Esophagus muscularis mucosa (tissue), 4 donors: Measurements from ENCODE around the gene PAK5. TPM values are rescaled to one million over a fixed set of nuclear protein-coding genes. Genes with fewer than 3 reads are reported as not detected.

Source experiments
- DNase-seq: peaks from one replicate; pipeline ENCODE4 v3.0.0-alpha.2; 2017; ENCODE audit errors: extremely low spot score
- H3K27ac ChIP-seq, 4 donors: fragments of 200-600 bp; sonication (generic); replicated peaks in 1 of 4; 1 replicate in 3 of 4; 2 replicates in 1 of 4; pipeline ENCODE4 v1.5.1; 2016 to 2019; ENCODE audit warnings: mild to moderate bottlenecking in 1 of 4
- H3K27me3 ChIP-seq, 4 donors: fragments of 200-600 bp; sonication (generic); one replicate each; pipeline versions ENCODE4 v1.5.1 to v1.6.0; 2016 to 2019
- H3K36me3 ChIP-seq, 4 donors: fragments of 200-600 bp; sonication (generic); one replicate each; pipeline ENCODE4 v1.5.1; 2016 to 2019
- H3K4me1 ChIP-seq, 4 donors: fragments of 200-600 bp; sonication (generic); one replicate each; pipeline ENCODE4 v1.5.1; 2016 to 2019
- H3K4me3 ChIP-seq, 4 donors: fragments of 200-600 bp; sonication (generic); 1 replicate in 2 of 4; 2 replicates in 2 of 4; pipeline ENCODE4 v1.5.1; 2016 to 2019; ENCODE audit warnings: mild to moderate bottlenecking in 4 of 4, moderate library complexity in 1 of 4
- H3K9me3 ChIP-seq, 4 donors: fragments of 200-600 bp; sonication (generic); 1 replicate in 3 of 4; 2 replicates in 1 of 4; pipeline ENCODE4 v1.5.1; 2016 to 2019
- EP300 ChIP-seq: sonication (generic); formaldehyde crosslinking; IDR thresholded peaks from one replicate; pipeline ENCODE4 v1.6.1; 2017; ENCODE audit warnings: antibody characterized with exemption
- POLR2A ChIP-seq: fragments of 450-650 bp; IDR thresholded peaks from one replicate; pipeline ENCODE4 v1.6.1; 2017; ENCODE audit warnings: antibody characterized with exemption, moderate library complexity, mild to moderate bottlenecking, low read depth
- POLR2AphosphoS5 ChIP-seq, 2 donors: sonication (generic); formaldehyde crosslinking; IDR thresholded peaks; one replicate each; pipeline ENCODE4 v1.6.1; 2017; ENCODE audit warnings: antibody characterized with exemption in 2 of 2
- WGBS: methylation state at CpG from one replicate; pipeline ENCODE4 v1.1.5; 2018; 5-methylcytosine and 5-hydroxymethylcytosine counted together
- intact Hi-C: fragments of 100-400 bp; cut with DNase I; formaldehyde crosslinking; loops from one replicate; pipeline ENCODE4 v1.15.1; 2023
- total RNA-seq, 4 donors: library from RNA; depleted of rRNA; stranded (reverse); fragments of >200 nt; gene quantifications; one replicate each; pipeline versions ENCODE4 v1.1.0 to v1.2.1, GENCODE V29; 2016
- TF ChIP-seq, protein P1 (sequence below), 3 experiments: fragments of 200-600 bp in 2 of 3; fragments of 450-650 bp in 1 of 3; sonication (generic) in 2 of 3; IDR thresholded peaks; one replicate each; pipeline ENCODE4 v1.5.1; 2017 to 2019; ENCODE audit warnings: antibody characterized with exemption in 3 of 3, mild to moderate bottlenecking in 2 of 3, moderate library complexity in 1 of 3

The PAK5 gene
- total RNA-seq, 4 donors from 2014 or later: 0.06 to 0.42 (median 0.20) TPM

DNA sequence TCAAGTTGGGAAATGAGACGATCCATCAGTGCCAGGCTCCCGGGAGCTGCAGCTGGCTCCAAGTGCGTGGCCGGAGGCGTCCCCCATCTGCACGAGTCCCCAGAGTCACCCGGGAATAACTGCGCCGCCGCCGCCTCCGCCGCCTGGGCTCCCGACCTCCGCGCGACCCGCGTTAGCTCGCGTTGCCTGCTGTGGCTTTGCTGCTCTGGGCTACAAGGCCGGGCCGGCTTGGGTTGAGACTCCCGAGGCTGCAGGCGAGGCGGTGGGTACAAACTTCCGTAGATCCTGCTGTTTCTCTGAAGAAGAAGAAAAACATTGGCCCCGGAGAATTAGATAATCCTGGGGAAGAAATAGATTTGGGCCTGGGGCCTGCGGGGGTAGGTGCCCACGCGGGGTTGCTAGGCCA is 331.9 kb downstream of the PAK5 start:
- no peak for DNase-seq
- TF ChIP-seq, protein P1, sequence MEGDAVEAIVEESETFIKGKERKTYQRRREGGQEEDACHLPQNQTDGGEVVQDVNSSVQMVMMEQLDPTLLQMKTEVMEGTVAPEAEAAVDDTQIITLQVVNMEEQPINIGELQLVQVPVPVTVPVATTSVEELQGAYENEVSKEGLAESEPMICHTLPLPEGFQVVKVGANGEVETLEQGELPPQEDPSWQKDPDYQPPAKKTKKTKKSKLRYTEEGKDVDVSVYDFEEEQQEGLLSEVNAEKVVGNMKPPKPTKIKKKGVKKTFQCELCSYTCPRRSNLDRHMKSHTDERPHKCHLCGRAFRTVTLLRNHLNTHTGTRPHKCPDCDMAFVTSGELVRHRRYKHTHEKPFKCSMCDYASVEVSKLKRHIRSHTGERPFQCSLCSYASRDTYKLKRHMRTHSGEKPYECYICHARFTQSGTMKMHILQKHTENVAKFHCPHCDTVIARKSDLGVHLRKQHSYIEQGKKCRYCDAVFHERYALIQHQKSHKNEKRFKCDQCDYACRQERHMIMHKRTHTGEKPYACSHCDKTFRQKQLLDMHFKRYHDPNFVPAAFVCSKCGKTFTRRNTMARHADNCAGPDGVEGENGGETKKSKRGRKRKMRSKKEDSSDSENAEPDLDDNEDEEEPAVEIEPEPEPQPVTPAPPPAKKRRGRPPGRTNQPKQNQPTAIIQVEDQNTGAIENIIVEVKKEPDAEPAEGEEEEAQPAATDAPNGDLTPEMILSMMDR (IDR thresholded peaks at IDR 0.05): no peak
- TF ChIP-seq POLR2AphosphoS5 (IDR thresholded peaks at IDR 0.05) (no peak), EP300 (no peak)
- Histone ChIP-seq H3K4me1 (peaks cover 4 to 30% (median 25%) of the 10 kb centered on the region in 4 donors), H3K36me3 (no peaks in the 10 kb centered on the region), H3K27ac (no peak overlapping the region), H3K4me3 (peak overlapping the region in 3 of 4 donors; percentile 10 to 22 (median 15)), H3K27me3 (peaks cover 0 to 70% (median 12%) of the 10 kb centered on the region in 4 donors), H3K9me3 (no peaks in the 10 kb centered on the region)
- intact Hi-C loops: no loop called here
- WGBS: 20% methylated on average over 17 of the region's 31 CpGs

DNA sequence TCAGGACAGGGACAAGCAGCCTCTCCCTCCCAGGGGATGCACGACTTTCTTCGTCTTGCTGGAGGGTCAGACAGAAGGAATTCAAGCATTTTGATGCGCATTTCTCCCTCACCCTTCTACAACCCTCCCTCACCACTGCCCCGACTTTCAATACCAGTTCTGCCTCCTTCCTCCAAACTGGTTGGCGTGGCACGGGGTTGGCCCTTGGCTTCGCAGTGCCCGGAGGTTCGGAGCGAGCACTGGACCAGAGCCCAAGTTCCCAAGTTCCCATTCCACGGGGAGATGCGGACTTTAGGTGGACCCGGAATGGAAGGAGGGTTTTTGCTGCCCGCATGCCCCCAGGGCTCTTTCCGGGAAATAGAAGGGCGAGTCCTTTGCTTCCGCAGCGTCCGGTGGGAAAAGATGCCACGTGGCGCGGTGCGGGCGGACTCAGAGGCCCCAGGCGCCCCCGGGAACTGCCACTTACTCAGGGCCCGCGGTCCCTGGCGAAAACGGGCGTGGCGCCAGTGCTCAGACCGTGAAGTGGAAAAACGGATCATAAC is 332.5 kb downstream of the PAK5 start:
- H3K27me3 ChIP-seq: peaks cover 0 to 65% (median 12%) of the 10 kb centered on the region in 4 donors
- WGBS: 24% methylated on average over 15 of the region's 34 CpGs
- intact Hi-C loops: no loop called here
- DNase-seq: no peak
- no peaks in the 10 kb centered on the region for H3K36me3 ChIP-seq
- H3K27ac ChIP-seq: no peak overlapping the region
- H3K4me3 ChIP-seq: peak overlapping the region in 3 of 4 donors; percentile 10 to 22 (median 15)
- TF ChIP-seq EP300: no peak
- TF ChIP-seq POLR2AphosphoS5 (IDR thresholded peaks at IDR 0.05): no peak
- no peak for TF ChIP-seq POLR2A
- TF ChIP-seq, protein P1 (IDR thresholded peaks at IDR 0.05): no peak
- H3K4me1 ChIP-seq: peaks cover 4 to 30% (median 25%) of the 10 kb centered on the region in 4 donors
- no peaks in the 10 kb centered on the region for H3K9me3 ChIP-seq

DNA sequence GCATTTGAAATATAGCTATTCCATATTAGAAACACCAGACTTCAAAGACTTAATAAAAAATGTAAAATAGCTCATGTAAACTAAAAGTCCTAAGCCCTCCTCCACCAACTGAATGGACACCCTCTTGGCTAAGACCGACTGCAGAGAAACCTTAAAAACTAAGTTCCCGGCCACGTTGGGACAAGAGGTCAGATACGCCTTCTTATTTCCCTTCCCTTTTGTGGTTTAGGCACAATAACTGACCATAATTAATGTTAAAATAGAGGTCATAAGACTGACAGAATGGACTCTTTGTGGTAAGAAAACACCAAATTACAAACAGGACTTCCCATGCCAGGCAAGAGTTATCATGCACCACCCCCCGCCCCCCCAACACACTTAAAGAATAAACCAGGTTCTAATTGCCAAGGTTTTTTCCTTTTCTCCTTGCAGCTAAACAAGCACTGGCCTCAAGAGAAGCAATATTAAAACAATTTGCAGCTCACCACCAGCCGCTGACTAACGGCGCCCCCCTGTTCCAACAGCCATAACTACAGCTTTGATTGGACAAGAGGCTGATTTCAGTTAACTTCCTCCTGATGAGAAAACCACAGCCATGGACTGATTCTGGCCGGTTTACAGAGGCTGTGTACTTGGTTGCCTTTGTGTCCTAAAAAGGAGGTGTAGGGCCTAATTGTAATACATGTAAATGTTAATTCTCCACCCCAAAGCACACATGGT is 335.2 kb downstream of the PAK5 start:
- H3K27ac ChIP-seq: no peak overlapping the region
- intact Hi-C loops: no loop called here
- H3K27me3 ChIP-seq: peaks cover 0 to 41% (median 12%) of the 10 kb centered on the region in 4 donors
- peak; percentile 82 for DNase-seq
- H3K9me3 ChIP-seq: no peaks in the 10 kb centered on the region
- H3K36me3 ChIP-seq: no peaks in the 10 kb centered on the region
- 59% methylated on average over 9 of the region's 9 CpGs for WGBS
- peaks cover 4 to 27% (median 24%) of the 10 kb centered on the region in 4 donors for H3K4me1 ChIP-seq
- TF ChIP-seq, protein P1 (IDR thresholded peaks at IDR 0.05): no peak
- no peak for TF ChIP-seq POLR2A
- no peak overlapping the region for H3K4me3 ChIP-seq

DNA sequence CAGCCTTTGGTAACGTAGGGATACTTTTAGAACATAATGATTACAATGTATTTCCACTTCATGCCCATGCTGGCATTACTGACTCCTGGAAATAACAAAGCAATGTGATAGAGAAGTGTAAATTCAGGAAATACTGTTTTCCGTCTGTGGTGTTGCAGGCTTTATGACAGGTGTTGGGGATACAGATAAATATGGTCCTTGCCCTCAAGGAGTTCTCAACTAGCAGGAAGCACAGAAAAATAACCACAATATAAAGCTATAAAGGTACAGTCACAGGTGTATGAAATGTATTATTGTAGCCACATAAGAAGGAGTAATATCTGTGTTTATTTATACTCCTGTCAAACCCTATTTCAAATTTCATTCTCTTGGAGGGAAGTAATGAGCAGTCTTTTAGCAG is 337.4 kb downstream of the PAK5 start:
- intact Hi-C loops: no loop called here

More for the DNA sequence above, 337.4 kb downstream of the PAK5 start:
- no peak overlapping the region for H3K27ac ChIP-seq
- H3K4me1 ChIP-seq: peaks cover 2 to 5% (median 4%) of the 10 kb centered on the region in 4 donors
- no peak overlapping the region for H3K4me3 ChIP-seq
- WGBS: 68% methylated on average over 2 of the region's 2 CpGs
- peaks cover 0 to 19% (median 7%) of the 10 kb centered on the region in 4 donors for H3K27me3 ChIP-seq
- no peaks in the 10 kb centered on the region for H3K9me3 ChIP-seq
- TF ChIP-seq, protein P1 (IDR thresholded peaks at IDR 0.05): no peak
- no peak for TF ChIP-seq POLR2AphosphoS5 (IDR thresholded peaks at IDR 0.05)
- no peak for TF ChIP-seq EP300
- no peak for TF ChIP-seq POLR2A
- H3K36me3 ChIP-seq: no peaks in the 10 kb centered on the region
- no peak for DNase-seq
